ENCODE results near the gene PFN2.
"Not testable (repeated sequence)": the region's sequence is repeated elsewhere in the genome, so short reads cannot be mapped to it uniquely, and the experiment has no call there.

PFN2 gene, protein sequence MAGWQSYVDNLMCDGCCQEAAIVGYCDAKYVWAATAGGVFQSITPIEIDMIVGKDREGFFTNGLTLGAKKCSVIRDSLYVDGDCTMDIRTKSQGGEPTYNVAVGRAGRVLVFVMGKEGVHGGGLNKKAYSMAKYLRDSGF

DNA sequence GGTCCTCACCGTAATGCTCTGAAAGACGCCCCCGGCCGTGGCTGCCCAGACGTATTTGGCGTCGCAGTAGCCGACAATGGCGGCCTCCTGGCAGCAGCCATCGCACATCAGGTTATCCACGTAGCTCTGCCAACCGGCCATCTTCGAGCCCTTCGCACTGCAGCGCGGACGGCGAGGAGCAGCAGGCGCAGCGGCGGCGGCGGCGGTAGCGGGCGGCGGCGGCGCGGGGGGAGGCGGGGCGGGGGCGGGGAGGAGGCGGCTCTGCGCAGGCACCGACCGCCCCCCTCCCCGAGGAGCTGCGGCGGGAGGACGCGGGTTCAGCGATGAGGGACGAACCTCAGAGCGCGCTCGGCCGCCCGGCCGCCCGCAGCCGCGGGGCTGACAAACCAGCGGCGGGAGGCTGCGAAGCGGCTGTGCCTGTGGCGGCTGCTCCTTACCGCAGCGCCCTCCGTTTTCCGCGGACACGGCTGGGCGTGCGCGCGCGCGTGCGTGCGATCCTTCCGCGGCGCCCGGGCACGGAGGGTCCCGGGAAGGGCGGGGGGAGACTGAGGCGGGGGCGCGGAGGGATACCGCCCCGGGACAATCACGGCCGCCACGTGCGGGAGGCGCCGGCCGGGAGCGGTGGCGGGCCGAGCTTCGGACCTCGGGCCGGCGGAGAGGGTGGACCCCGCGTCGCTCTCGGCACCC lies at the start of gene PFN2:
Gene PFN2 (minus strand): TSS at position 180 of the 687 bp plus-strand sequence. CDS start 39 bp downstream, at position 141.
- peak; percentile 49 for DNase-seq

DNA sequence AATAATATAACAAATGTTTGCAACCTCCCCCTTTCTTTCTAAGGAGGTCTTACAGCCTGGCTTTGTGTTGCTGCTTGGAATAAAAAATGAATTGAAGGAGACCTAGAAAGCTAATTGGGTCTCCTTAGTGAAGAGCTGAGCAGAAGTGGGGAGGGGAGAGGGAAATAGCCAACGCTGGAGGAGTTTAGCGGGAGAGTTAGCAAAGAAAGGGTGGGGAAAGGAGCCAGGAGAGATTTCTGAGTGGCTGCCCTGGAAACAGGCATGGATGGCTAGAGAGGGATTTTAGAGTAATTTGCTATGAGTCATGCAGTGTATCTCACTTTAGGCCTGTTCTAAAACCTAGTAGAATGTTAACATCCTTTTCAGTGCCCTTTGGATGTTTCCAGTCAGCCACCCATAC lies 45.2 kb upstream of the PFN2 start:
- DNase-seq: no peak

DNA sequence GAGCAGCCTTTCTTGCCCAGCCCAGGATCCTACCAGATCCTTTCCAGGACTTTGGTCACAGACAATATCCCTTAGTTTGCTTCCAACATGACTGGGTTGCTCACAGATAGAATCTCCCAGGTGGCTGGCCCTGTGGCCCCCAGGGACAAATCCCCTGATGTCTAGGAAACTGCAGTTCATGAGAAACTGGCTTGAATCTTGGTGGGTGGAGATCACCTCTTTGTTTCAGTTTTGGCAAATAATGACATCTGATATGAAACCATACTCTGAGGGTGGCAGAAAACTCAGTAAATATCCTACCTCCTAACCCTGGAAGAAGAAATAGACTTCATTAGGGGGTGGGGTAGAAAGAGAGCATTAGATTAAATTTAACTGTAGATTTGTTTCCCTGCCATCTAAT lies 44.1 kb upstream of the PFN2 start:
- DNase-seq: no peak

DNA sequence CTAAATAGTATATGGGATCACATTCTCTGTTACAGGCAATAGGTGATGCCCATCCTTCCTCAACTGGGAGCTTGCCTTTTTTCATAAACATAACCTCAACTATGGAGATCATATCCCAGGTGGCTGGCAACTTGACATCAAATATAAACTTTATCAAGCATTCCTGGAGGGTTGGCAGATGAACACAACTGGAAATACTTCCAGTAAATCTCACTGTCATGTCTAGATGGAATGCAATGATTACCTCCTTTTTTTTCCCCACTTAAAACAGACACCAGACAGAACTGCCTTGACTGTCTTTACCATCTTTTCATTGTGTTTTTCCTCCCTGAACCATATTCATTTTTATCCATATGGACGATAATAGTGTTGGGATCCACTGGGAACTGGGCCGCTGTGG lies 43.1 kb upstream of the PFN2 start:
- no peak for DNase-seq

DNA sequence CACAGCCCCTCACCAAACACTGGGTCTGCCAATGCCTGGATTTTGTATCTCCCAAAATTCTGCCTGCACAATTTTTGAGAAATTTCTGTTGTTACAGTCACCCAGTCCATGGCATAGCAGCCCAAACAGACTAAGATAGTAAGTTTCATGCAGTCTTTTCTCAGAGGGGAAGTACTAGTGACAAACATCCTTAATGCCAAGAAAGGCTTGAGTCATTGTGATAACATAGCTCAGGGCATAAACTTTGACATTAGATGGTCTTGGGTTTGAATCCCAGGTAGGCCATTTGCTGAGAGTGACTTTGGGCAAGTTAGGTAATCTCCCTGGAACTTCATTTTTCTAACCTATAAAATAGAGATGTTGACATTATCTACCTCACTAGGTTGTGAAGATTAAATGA lies 36.1 kb upstream of the PFN2 start:
- DNase-seq: no peak

DNA sequence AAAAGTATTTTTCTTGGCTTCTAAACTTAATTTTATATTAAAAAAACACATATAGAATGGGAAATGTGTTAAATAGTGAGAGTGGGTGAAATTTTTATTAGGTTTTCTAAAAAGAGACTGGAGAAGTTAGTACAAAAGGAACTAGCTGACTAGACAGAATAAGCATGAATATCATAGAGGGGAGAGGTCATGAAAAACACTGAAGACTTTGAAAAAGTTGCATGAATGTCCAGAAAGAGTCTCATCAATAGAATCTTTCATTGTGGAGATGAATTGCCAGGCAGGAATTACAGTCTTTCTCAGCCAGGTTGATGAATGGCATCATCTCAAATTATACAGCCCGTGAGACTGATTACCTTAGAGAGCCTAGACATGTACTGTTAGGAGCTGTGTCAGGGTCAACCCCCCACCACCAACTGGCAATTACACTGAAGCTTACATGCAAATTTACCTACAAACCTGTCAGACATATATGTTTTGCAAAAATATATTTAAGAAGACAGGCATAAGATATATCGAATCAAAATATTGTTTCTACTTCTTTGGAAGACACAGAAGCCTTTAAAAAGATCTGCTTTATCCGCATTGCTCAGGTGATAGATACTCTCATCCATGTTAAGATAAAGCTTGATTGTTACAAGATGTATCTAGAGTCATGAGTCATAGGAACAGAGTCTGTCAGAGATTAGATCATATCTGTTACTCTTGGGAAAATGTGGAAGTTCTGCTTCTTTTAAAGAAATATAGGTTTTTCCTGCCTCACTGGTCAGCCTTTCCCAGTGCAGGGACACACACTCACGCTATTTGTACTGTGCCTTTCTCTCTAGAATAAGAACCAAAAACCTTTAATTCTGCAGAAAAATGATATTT lies 34.8 kb upstream of the PFN2 start:
- no peak for DNase-seq

DNA sequence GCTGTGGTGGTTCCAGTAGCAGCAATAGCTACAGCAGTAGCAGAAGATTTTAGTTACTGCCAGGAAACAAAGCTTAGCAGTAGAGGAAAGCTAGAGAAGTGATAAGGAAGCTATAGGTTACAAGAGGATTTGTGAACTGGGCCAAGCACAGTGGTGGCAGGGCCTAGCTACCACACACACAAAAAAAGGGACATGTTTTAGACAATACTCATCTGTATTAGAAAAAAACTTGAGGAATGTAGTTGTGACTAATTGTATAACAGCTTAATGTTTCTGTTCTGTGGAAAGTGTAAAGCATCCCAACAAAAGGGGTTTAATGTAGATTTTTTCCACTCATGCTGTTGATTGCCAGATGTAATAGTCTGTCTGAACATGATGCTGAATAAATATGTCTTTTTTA lies 29.9 kb upstream of the PFN2 start:
- DNase-seq: no peak

DNA sequence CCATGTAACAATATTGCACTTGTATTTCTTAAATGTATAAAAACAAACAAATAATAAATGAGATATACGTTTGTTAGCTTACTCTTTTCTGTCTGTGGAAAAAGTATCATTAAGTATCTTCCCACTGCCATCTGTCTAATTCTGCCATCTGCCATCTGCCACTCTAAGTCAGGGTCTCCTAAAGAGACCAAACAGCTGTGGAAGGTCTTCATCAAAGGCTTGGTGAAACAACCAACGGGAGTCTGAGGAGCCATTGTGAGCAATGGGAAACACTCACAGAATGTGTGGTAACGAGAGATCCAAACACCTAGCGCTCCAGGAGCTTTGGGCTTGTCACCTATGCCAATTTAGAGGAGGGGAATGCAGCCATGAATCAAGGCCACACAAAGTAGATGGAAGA lies 28.7 kb upstream of the PFN2 start:
- DNase-seq: no peak

DNA sequence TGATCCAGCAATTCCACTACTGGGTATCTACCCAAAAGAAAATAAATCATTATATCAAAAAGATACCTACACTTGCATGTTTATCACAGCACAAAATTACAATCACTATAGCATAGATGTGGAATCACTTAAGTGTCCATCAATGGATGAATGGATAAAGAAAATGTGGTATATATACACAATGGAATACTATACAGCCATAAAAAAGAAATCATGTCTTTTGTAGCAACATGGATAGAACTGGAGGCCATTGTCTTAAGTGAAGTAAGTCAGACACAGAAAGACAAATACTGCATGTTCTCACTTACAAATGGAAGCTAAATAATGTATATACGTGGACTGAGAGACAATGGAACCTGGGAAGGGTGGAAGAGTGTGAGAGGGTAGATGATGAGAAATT lies 28.3 kb upstream of the PFN2 start:
- no peak for DNase-seq

DNA sequence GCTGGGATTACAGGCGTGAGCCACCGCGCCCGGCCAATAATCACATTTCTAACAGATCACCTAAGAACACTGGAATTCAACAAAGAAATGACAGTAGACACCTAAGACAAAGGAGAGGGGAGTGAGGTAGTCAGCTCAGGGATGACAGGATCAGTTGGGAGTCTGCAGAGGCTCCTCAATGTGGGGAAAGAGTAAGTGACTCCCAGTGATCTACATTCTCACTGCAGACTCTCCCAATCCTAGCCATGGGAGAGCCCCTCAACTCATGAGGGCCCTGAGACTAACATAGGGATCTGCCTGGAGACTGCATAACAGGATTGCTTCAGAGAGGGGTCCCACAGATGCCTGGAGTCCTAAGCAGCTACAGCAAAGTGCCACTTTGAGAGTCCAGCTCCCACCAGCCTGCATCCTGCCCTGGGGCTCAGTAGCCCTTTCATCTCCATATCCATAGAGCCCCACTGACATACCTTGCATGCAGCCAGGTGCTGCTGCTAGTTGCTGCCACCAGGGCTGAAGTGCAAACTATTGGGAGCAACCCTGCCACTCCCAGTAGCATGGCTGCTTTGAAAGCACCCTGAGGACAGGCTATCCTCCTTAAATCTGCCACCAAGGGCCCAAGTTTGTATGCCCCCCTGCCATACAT lies 21.8 kb upstream of the PFN2 start:
- DNase-seq: no peak

DNA sequence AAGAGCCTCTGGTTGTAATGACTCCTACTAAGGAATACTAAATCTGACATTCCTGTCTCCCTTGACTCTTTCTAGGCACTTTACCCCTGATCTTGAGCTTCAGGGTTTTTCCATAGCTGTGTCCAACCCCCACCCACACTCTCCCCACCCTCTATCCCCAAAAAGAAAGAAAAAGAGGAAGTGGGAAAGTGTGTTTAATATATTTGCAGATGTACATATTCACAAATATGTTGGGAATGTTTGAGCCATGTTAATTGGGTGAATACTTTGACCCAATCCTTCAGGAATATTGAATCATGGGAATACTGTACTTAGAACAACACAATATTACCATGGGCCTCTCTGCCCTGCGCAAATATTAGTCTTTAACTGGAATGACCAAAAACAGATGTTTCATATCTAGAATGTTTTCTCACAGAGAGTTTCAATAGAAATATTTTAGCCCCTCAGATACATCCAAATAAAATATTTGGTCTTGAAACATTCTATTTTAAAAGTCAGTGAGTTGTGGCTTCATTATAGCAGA lies 19.8 kb upstream of the PFN2 start:
- DNase-seq: no peak

DNA sequence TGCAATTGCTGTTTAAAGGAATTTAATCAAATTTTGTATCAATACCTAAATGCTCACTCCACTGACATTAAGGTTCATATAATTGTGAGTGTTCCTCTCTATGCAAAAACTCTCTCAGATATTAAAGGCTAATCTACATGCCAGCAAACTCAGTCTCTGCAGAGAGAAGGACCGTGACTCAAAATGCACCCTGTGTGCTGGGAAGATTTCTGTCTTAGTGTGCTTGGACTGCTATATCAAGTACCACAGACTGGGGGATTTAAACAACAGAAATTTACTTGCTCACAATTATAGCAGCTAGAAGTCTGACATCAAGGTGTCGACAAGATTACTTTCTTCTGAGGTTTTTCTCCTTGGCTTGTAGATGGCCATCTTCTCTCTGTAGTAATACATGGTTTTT lies 18.6 kb upstream of the PFN2 start:
- DNase-seq: no peak

DNA sequence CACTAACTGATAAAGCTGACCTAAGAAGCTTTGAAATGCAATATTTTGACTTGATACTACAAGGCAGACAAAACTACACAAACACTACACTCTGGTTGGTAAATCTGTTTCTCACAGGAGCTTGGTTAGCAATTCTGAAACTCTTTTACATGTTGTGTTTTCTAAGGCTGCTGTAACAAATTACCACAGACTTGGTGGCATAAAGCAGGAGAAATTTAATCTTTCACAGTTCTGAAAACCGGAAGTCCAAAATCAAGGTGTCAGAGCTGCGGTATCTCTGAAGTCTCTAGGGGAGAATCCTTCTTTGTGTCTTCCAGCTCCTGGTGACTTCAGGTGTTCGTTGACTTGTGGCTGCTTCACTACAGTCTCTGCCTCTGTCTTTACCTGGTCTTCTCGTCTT lies 12.9 kb upstream of the PFN2 start:
- DNase-seq: no peak

DNA sequence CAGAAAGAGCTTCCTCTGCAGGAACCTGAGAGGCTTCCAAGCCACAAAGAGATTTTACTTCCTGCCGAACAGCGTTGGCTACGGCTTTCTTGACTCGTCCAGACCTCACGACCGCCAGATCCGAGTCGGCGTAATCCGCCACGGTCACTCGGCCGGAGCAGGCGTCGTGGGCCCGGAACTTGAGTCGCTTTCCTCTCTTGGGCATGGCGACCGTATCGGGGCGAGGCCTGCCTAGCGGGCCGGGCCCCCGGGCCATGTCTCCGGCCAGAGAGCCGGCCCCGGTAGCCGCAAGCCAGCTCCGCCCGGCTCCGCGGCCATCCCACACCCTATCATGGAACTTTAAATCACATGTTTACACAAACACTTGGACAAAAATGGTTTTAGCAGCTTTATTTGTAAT lies 12.4 kb upstream of the PFN2 start:
- not testable (repeated sequence) for DNase-seq

DNA sequence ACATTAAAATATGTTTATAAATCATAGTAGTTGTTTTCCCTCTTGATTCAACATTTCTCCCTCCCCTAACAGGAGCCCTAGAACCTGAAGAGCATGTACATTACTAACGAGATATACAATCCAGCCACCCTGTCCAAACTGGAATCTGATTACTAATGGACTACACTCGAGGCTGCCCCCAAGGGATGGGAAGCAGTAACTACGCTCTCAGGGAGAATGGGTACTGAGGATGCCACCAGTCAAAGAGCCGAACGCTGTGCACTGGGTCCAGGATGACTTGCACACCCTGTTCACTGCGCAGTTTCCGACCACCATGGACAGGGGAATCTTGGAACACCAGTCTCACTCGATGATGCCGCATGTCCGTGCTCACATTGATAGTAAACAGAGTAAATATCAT lies 11.3 kb upstream of the PFN2 start:
- DNase-seq: not testable (repeated sequence)

DNA sequence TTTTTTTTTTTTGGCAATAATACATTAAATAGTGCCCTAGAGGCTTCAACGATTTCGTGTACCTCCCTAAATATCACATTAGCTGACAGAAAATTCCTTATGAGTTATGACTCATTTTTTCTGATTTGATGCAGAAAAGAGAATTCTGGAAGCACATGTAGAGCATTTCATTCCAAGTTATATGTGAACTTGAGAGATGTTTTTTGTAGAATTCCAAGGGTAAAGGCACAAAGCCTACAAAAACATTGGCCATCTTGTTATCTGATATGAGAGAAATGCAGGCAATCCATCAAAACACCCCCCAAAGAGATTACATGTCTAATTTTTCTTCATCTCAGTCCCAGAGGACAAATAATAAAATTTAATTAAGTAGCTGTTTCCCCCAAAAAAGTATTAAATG lies 6.7 kb upstream of the PFN2 start:
- no peak for DNase-seq

DNA sequence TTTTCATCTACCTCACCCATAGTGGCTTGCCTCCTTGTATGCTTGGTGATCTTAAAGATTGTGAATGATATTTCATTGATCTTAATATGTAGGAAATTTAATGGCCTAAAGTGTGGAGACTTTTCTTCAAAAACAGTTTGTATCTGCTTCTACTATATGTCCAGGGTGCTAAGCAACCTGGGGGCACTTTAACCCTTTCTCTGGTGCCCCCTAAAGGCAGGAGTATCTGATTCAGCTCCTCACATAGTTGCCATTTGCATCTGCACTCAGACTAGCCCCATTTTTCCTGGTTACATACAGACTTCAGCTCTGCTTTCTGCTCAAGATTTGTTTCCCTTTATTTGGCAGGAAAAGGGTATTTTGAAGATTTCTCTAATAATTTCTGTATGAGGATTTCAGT lies 5.2 kb upstream of the PFN2 start:
- no peak for DNase-seq

DNA sequence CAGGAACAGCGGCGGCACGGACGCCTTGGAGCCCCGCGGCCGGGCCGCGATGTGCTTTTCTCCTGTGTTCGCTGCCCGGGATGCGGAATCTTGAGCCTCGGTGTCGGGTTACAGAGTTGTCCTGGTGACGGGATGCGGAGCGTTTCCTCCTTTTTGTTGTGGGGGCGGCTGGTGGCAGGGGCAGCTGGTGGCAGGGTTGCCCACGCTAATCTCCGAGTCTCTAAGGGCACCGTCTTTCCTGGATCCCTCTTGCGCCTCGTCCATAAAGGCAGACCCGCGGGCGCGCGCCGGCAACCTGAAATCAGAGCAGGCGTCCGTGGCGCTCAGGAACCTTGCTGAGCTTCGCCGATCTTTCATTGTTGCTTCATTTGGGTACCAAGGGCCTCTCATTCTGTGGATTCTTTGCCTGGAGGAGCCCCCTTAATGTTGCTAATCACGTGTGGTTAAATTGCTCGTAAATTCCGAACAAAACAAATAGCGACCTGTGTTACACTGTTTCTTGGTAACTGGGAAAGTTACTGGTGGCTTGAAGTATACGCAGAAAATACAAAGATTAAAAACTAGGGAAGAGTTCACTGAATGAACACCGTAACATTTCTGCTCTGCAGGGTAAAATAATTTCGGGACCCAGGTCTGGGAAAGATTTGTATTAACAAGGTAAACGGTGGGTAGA lies 844 bp upstream of the PFN2 start:
- peak; percentile 17 for DNase-seq

DNA sequence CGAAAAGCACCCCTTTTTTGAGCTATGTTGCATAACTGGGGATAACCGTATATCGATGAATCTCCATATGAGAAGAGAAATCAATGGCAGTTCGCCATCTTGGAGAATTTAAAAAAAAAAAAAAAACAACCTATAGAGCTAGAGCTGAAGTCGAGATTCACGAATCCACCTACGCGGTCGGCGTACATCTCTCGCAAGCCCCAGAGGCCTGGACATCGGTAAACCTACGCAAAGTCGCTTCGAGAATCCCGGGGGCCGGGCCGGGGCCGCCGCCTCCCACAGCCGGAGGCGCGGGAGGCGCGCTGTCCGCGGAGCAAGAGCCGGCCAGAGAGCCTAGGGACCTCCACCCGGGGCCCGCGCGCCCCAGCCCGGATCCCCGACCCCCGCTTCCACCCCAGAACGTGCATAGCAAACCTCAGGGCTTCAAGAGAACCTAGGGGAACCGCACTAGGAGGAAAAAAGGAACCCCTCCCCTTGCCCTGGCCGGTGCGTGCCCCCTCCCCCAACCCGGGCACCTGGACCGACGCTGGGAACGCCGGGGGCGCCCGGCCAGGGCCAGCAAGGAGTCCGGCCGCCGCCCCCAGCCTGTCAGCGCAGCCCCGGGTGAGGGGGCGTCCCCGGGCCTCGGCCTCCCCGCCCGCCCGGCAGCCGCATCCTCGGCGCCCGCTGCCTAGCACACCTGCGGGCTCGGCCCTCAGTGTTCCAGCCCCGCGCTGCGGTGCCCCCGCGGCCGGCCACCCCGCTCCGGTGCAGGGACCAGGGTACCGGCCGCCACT lies 567 bp downstream of the PFN2 start:
- peak; percentile 73 for DNase-seq

DNA sequence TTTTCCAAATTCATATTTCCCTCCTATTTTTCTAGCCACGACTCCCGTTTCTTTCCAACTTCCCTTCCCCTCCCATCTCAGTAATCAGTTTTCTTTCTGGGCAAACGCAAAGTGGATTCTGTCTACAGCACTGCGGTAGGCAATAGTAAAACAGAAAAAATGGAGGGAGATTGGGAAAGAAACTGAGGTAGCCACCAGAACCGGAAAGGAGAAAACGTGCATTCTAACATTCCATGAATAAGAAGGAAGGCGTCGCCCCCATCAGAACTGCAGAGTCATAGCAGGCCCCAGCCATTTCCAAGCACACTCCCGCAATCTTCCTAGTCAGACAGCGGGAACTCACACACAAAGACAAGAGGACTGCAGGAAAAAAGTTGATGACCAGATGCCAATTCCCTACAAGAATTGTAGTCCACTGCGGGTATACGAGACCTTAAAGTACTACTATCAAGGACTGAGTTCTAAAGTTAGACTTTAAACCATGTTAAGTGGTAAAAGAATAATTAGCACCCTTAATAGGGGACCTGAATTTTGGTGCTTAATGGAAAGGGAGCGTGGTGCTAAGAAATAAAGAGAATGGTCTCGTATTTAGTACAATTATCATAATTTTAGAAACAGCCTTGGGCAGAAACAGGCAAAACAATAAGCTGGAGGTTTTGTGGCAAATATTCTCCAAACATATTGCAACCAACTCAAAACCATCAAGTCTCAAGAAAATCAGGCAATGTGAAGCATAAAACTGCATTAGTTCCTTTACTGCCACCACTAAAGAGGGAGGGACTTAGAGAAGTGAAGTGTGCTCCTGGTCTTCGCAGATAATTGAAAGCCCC lies 1.4 kb downstream of the PFN2 start:
- DNase-seq: no peak

DNA sequence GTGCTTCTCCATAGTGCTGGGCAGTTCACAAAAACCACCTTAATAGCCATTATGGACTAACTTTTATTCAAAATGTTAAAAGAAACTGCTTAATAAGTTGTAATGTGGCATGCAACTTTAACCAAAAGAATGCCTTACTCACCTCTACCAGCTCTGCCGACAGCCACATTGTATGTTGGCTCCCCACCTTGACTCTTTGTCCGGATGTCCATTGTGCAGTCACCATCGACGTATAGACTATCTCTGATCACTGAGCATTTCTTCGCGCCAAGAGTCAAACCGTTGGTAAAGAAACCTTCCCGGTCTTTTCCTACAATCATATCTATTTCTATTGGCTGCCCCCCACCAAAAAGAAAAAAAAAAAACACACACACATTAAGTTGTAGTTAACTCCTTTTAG lies 2.5 kb downstream of the PFN2 start:
- no peak for DNase-seq
